Thyroid gland (tissue), 4 donors: Measurements from ENCODE around the gene RNF2.

Experiments
- POLR2A ChIP-seq, 2 donors: fragments of 450-650 bp; IDR thresholded peaks; one replicate each; pipeline ENCODE4 v1.6.1; 2017; ENCODE audit warnings: antibody characterized with exemption in 2 of 2, mild to moderate bottlenecking in 2 of 2, moderate library complexity in 1 of 2
- TF ChIP-seq, protein P1 (sequence below), 6 experiments: fragments of 200-600 bp in 3 of 6; fragments of 450-650 bp in 3 of 6; sonication (generic) in 3 of 6; IDR thresholded peaks; one replicate each; pipeline ENCODE4 v1.5.1; 2016 to 2019; ENCODE audit warnings: antibody characterized with exemption in 6 of 6, mild to moderate bottlenecking in 2 of 6, inconsistent platforms in 1 of 6, moderate library complexity in 1 of 6

DNA sequence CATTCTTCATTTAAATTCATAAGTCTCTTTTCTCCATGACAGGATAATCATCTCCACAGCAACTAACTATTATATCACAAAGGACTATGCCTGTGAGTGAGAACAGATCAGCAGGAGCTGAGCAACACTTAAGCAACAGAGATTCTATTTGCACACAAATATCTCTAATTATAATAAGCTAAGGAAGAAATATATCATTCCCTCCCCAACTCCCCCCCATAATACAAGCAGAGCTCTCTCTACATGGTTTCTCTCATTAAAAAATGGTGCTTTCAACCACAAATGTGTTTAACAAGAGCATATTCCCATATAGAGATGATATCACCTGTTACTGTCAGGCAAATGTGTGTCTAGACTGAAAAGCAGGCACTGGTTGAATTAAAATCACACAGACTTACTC is 36.5 kb upstream of the RNF2 start:
- no peak for TF ChIP-seq POLR2A (IDR thresholded peaks at IDR 0.05)
- TF ChIP-seq, protein P1, sequence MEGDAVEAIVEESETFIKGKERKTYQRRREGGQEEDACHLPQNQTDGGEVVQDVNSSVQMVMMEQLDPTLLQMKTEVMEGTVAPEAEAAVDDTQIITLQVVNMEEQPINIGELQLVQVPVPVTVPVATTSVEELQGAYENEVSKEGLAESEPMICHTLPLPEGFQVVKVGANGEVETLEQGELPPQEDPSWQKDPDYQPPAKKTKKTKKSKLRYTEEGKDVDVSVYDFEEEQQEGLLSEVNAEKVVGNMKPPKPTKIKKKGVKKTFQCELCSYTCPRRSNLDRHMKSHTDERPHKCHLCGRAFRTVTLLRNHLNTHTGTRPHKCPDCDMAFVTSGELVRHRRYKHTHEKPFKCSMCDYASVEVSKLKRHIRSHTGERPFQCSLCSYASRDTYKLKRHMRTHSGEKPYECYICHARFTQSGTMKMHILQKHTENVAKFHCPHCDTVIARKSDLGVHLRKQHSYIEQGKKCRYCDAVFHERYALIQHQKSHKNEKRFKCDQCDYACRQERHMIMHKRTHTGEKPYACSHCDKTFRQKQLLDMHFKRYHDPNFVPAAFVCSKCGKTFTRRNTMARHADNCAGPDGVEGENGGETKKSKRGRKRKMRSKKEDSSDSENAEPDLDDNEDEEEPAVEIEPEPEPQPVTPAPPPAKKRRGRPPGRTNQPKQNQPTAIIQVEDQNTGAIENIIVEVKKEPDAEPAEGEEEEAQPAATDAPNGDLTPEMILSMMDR (IDR thresholded peaks at IDR 0.05), result no peak
